Embryonic facial prominence (tissue), 1 donor: Measurements from ENCODE around the gene CGB1.
A peak's percentile ranks its signal among the peaks of the same experiment; 100 is the strongest.
"Not testable (repeated sequence)": the region's sequence is repeated elsewhere in the genome, so short reads cannot be mapped to it uniquely, and the experiment has no call there.

Experiments
- DNase-seq: peaks from one replicate; pipeline ENCODE4 v3.0.0-alpha.2; 2016; ENCODE audit errors: extremely low spot score

The CGB1 gene

DNA sequence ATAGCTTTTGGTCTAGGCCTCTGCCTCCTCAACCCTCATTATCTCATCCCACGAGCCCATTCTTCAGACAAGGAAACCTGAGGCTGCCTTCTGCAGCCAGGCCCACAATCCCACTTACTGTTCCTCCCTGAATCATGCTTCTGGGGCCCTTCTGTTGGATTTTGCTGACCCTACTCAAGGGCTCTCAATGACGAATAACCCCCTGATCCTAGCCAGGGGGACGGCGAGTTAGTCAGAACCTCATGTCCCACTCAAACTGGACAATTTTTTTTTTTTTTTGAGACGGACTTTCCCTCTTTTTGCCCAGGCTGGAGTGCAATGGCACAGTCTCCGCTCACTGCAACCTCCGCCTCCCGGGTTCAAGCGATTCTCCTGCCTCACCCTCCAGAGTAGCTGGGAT is 14.6 kb downstream of the CGB1 start:
- DNase-seq: no peak

- no peak for DNase-seq
These were observed 15.5 kb downstream of the CGB1 start for GRCh38 chr19:49020931-49021895.

DNA sequence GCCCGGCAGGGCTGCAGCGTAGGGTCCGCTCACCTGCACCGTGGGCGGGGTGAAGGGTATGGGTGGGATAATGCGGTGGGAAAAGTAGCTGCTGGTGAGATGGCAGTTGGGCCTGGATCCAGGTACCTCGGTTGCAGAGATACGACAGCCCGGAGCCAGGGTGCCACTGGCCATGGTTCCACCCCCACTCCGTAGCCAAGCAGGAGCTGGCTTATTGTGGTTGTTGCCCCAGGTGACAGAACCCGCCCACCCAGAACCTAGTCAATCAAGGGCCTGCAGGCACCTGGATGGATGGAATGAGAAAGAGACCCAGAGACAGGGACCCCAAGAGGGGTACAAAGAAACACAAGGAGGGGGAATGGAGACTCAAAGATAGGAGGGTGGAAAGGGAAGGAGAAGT is 16.4 kb downstream of the CGB1 start:
- no peak for DNase-seq

- DNase-seq: no peak
These were observed 17.3 kb downstream of the CGB1 start for GRCh38 chr19:49019242-49019932.

- DNase-seq: not testable (repeated sequence)
These were observed 18.1 kb downstream of the CGB1 start for GRCh38 chr19:49018388-49019241.

DNA sequence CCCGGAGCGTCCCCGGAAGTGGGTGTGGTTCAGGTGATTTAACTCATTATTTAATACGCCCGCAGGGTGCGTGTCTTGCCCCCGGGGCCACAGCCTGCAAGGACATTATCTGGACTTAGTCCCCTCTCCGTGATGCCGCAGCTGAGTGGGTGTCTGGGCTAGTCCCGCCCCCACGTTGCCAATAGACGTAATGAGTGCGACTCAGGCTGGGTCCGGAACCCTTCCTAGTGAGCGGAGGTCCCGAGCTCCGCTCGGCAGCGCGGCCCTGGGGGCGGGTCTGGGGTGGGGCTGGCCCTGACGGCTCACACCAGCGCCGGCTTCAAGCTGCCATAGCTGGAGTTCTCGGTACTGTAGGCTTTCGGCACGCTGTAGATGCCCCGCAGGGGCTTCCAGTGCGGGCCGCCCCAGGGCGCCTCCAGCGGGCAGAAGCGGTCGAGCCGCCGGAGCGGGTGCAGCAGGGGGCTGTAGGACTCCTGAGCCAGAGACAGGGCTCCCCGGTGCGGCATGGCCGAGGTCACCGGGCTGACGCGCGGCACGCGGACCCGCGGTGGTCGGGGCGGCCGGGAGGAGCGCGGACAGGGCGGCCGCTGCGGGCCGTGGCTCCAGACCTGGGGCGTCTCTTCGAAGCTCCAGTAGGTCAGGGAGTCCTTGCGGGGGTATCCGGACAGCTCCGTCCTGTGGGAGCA is 18.9 kb downstream of the CGB1 start:
- DNase-seq: no peak

GRCh38 chr19:49017041-49017665 is 19.5 kb downstream of the CGB1 start, which contains the start of gene LHB:
Gene LHB (minus strand): TSS chr19:49017091. CDS start chr19:49017081, 10 bp downstream.
- no peak for DNase-seq

DNA sequence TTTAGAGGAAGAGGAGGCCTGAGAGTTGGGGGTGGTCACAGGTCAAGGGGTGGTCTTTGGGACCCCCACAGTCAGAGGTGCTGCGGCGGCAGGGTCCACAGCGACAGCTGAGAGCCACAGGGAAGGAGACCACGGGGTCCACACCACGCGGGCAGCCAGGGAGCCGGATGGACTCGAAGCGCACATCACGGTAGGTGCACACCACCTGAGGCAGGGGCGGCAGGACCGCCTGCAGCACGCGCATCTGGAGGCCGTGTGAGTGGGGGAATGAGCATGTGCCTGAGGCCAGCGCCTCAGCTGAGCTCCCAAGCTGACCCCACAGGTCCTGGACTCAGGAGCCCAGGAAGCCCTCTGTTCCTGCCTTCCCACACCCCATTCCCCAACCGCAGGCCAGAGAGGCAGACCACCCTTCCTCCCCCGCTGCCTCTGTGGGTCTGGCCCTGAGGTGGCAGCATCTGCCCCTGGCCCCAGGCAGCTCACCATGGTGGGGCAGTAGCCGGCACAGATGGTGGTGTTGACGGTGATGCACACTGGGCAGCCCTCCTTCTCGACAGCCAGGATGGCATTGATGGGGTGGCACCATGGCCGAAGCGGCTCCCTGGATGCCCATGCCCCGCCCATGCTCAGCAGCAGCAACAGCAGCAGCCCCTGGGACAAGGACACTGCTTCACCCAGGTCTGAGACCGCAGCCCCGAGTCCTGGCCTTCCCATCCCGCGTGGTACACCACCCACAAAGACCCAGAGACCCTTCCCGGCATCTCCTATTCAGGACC is 20.4 kb downstream of the CGB1 start:
- DNase-seq: no peak

- no peak for DNase-seq
These were observed 21.8 kb downstream of the CGB1 start for GRCh38 chr19:49014870-49015255.

GRCh38 chr19:49014123-49014869 is 22.4 kb downstream of the CGB1 start:
- no peak for DNase-seq

GRCh38 chr19:49011194-49011593 is 25.5 kb downstream of the CGB1 start:
- DNase-seq: no peak

DNA sequence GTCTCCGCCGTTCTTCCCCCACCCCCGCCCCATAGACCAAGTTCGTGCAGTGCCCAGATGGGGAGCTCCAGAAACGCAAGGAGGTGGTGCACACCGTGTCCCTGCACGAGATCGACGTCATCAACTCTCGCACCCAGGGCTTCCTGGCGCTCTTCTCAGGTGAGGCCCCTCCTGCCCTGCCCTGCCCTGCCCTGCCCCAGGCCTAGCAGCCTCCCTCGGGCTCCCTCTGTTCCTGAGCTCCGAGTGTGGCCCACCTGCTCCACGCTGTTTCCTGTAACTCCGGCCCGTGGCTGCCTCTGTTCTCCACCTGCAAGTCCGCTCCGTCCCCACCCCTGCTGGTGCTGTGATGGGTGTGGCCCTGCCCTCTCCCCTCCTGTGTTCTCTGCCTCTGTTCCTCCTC is 26.2 kb downstream of the CGB1 start:
- DNase-seq: no peak

DNA sequence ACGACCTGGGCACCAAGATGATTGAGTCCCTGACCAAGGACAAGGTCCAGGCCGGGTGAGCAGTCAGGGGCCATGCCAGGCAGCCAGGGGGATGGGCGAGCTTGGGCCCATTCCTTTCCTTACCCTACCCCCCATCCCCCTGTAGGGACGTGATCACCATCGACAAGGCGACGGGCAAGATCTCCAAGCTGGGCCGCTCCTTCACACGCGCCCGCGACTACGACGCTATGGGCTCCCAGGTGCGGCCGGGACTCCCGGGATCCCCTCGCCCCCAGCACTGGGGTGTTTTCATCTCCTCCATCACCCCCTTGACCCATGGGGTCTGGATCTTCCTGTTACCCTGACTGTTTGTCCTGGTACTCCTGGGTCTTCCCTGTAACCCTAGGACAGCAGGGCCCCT is 26.9 kb downstream of the CGB1 start:
- DNase-seq: no peak

DNA sequence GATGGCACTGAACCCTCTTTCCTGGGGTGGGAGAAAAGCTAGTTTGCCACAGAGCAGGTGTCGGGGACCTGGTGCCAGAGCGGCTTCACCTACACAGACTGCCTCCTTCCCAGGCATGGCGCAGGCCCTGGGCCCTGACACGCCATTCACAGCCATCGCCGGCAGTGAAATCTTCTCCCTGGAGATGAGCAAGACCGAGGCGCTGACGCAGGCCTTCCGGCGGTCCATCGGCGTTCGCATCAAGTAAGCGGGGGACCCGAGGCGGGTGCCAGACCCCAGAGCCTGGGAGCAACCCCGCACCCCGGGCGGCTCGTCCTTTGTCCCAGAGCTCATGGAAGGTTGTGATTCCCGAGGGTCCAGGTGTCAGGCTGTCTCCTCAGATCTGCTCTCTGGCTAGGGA is 29.8 kb downstream of the CGB1 start:
- DNase-seq: no peak

DNA sequence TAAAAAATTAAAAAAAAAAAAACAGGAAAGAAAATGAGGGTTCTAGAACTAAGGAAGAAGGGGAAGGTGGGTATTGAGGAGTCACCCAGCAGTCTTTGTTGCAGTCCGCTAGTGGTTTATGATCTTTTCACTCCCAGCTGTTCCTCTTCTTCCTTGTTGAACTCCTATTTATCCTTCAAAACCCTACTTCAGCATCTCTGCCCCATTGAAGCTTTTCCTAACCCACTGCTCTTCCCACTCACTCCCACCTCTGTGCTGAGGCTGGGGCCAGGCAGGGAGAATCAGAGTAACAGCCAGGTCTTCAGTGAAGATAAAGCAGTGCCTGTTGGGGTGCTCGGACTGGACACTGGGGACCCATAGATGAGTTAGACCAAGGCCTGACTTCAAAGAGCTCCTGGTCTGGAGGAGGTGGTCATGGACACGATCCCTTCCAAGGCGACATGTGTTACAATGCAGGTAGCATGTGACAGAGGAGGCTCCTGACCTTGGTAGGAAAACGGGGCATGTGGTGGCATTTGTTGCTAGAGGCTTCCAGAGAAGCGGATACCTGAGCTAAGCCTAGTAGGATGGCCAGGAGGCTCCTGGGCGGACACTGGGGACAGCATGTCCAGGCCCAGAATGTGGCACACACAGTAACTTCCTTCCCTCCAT is 31.6 kb downstream of the CGB1 start:
- DNase-seq: no peak

- DNase-seq: no peak
These were observed 32.6 kb downstream of the CGB1 start for GRCh38 chr19:49004133-49004532.

- no peak for DNase-seq
These were observed 37.0 kb downstream of the CGB1 start for GRCh38 chr19:48999481-49000325.

- DNase-seq: peak; percentile 52
These were observed 38.7 kb downstream of the CGB1 start for GRCh38 chr19:48997972-48998371.
